Astrocyte (in vitro differentiated cells and primary cell): Measurements from ENCODE around the gene WNT3. TPM values are rescaled to one million over a fixed set of nuclear protein-coding genes. Genes with fewer than 3 reads are reported as not detected.
A peak's percentile ranks its signal among the peaks of the same experiment; 100 is the strongest.

Experiments
- DNase-seq: peaks from one replicate; pipeline ENCODE4 v3.0.0-alpha.2; 2010; ENCODE audit warnings: low read depth
- FAIRE-seq: peaks from 2 replicates; lab custom pipeline; 2011; peaks lifted over from hg19 to GRCh38; lab: Jason Lieb, UNC
- H2AFZ ChIP-seq: 2 replicates; pipeline ENCODE4 v1.6.0; 2012; ENCODE audit warnings: low read depth, low read length, inconsistent platforms
- H3K27ac ChIP-seq: 2 replicates; pipeline ENCODE4 v1.5.1; 2011; ENCODE audit warnings: low read depth, low read length, inconsistent platforms
- H3K27me3 ChIP-seq: 2 replicates; pipeline ENCODE4 v1.6.0; 2011; ENCODE audit warnings: low read length, inconsistent platforms; ENCODE audit not compliant: insufficient read depth
- H3K36me3 ChIP-seq: 2 replicates; pipeline ENCODE4 v1.5.1; 2011; ENCODE audit warnings: low read length, inconsistent platforms; ENCODE audit not compliant: insufficient read depth
- H3K4me1 ChIP-seq: 2 replicates; pipeline ENCODE4 v1.5.1; 2011; ENCODE audit warnings: low read length, inconsistent platforms; ENCODE audit not compliant: insufficient read depth
- H3K4me2 ChIP-seq: 2 replicates; pipeline ENCODE4 v1.6.0; 2012; ENCODE audit warnings: low read length, inconsistent platforms
- H3K4me3 ChIP-seq: 2 replicates; pipeline ENCODE4 v1.5.1; 2011; ENCODE audit warnings: low read depth, mild to moderate bottlenecking, low read length, inconsistent platforms; ENCODE audit not compliant: insufficient read depth
- H3K79me2 ChIP-seq: 2 replicates; pipeline ENCODE4 v1.6.0; 2012; ENCODE audit warnings: mild to moderate bottlenecking, low read length, inconsistent platforms; ENCODE audit not compliant: insufficient read depth
- H3K9ac ChIP-seq: 2 replicates; pipeline ENCODE4 v1.6.0; 2012; ENCODE audit warnings: mild to moderate bottlenecking, low read length, inconsistent platforms
- H3K9me3 ChIP-seq: 2 replicates; pipeline ENCODE4 v1.5.1; 2012; ENCODE audit warnings: low read depth, mild to moderate bottlenecking, low read length, inconsistent platforms; ENCODE audit not compliant: insufficient read depth
- H4K20me1 ChIP-seq: 2 replicates; pipeline ENCODE4 v1.6.0; 2012; ENCODE audit warnings: low read length, inconsistent platforms; ENCODE audit not compliant: insufficient read depth
- H3K27ac Mint-ChIP-seq: one replicate; pipeline ENCODE4 v1.8.0; 2021; ENCODE audit warnings: mild to moderate bottlenecking, mixed read lengths; ENCODE audit not compliant: unreplicated experiment
- H3K27me3 Mint-ChIP-seq: one replicate; pipeline ENCODE4 v1.8.0; 2021; ENCODE audit warnings: low read depth, mixed read lengths; ENCODE audit not compliant: unreplicated experiment
- H3K36me3 Mint-ChIP-seq: one replicate; pipeline ENCODE4 v1.8.0; 2021; ENCODE audit warnings: low read depth, mixed read lengths; ENCODE audit not compliant: unreplicated experiment
- H3K4me1 Mint-ChIP-seq: one replicate; pipeline ENCODE4 v1.8.0; 2021; ENCODE audit warnings: low read depth, mixed read lengths; ENCODE audit not compliant: unreplicated experiment
- H3K4me3 Mint-ChIP-seq: one replicate; pipeline ENCODE4 v1.8.0; 2021; ENCODE audit warnings: mild to moderate bottlenecking, moderate library complexity, mixed read lengths; ENCODE audit not compliant: unreplicated experiment
- H3K9me3 Mint-ChIP-seq: one replicate; pipeline ENCODE4 v1.8.0; 2021; ENCODE audit warnings: mild to moderate bottlenecking, mixed read lengths; ENCODE audit not compliant: unreplicated experiment
- EZH2 ChIP-seq: IDR thresholded peaks from 2 replicates; pipeline ENCODE4 v1.6.1; 2012; ENCODE audit warnings: mild to moderate bottlenecking, low read length, inconsistent platforms; ENCODE audit not compliant: insufficient read depth
- total RNA-seq: library from RNA; stranded (reverse); gene quantifications from 2 replicates; pipeline ENCODE4 v1.2.1, GENCODE V29; 2021
- TF ChIP-seq, protein P1 (sequence below): IDR thresholded peaks from 2 replicates; pipeline ENCODE4 v1.5.1; 2011; ENCODE audit warnings: low read depth, mild to moderate bottlenecking, inconsistent platforms, low read length, moderate library complexity; ENCODE audit not compliant: insufficient read depth

The WNT3 gene
- total RNA-seq, 1 donor from 2014 or later = 2.4 TPM

GRCh38 chr17:46811978-46812583 is 6.4 kb downstream of the WNT3 start:
- H3K4me2 ChIP-seq = peak overlapping the region; percentile 33
- peaks cover 1% of the 10 kb centered on the region for H3K9me3 Mint-ChIP-seq

DNA sequence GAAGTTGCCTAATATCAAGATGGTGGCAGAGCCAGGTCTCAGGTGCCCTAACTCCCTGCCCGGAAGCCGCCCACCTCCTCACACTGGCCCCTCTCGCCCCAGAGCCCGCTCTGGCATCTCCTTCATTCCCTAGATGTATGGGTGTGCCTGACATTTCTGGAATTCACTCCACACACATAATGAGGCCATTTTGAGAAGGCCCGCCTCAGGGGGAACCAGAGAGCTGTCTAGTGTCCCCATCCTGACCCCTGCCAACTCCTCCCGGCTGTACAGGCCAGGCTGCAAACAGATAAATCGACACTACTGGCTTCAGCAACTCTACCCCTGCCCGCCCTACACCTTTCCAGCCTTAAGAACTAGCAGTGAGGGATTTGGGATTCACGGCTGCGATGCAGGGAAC is 7.7 kb downstream of the WNT3 start:
- FAIRE-seq = no peak

More at GRCh38 chr17:46811978-46812583, 6.4 kb downstream of the WNT3 start:
- H3K27me3 Mint-ChIP-seq = peaks cover 38% of the 10 kb centered on the region
- H3K27me3 ChIP-seq = peaks cover 14% of the 10 kb centered on the region
- no peaks in the 10 kb centered on the region for H3K79me2 ChIP-seq
- H3K9me3 ChIP-seq = no peaks in the 10 kb centered on the region
- no peak overlapping the region for H3K4me3 Mint-ChIP-seq
- H2AFZ ChIP-seq = no peak overlapping the region
- TF ChIP-seq EZH2 = no peak
- TF ChIP-seq, protein P1, sequence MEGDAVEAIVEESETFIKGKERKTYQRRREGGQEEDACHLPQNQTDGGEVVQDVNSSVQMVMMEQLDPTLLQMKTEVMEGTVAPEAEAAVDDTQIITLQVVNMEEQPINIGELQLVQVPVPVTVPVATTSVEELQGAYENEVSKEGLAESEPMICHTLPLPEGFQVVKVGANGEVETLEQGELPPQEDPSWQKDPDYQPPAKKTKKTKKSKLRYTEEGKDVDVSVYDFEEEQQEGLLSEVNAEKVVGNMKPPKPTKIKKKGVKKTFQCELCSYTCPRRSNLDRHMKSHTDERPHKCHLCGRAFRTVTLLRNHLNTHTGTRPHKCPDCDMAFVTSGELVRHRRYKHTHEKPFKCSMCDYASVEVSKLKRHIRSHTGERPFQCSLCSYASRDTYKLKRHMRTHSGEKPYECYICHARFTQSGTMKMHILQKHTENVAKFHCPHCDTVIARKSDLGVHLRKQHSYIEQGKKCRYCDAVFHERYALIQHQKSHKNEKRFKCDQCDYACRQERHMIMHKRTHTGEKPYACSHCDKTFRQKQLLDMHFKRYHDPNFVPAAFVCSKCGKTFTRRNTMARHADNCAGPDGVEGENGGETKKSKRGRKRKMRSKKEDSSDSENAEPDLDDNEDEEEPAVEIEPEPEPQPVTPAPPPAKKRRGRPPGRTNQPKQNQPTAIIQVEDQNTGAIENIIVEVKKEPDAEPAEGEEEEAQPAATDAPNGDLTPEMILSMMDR = no peak
- H3K4me3 ChIP-seq = no peak overlapping the region
- no peak overlapping the region for H3K9ac ChIP-seq
- peak overlapping the region; percentile 41 for H3K27ac Mint-ChIP-seq
- DNase-seq (peak; percentile 78), FAIRE-seq (no peak)
- no peaks in the 10 kb centered on the region for H3K36me3 ChIP-seq
- peaks cover 9% of the 10 kb centered on the region for H3K4me1 Mint-ChIP-seq
- no peaks in the 10 kb centered on the region for H4K20me1 ChIP-seq
- H3K36me3 Mint-ChIP-seq = no peaks in the 10 kb centered on the region
- H3K4me1 ChIP-seq = no peaks in the 10 kb centered on the region
- no peak overlapping the region for H3K27ac ChIP-seq

GRCh38 chr17:46809110-46809571 is 9.4 kb downstream of the WNT3 start:
- Mint-ChIP-seq H3K4me3 (no peak overlapping the region), H3K27me3 (peaks cover 30% of the 10 kb centered on the region), H3K36me3 (no peaks in the 10 kb centered on the region), H3K9me3 (peaks cover 3% of the 10 kb centered on the region), H3K4me1 (peaks cover 6% of the 10 kb centered on the region), H3K27ac (no peak overlapping the region)
- TF ChIP-seq, protein P1 = no peak
- TF ChIP-seq EZH2 = no peak
- Histone ChIP-seq H3K27ac (no peak overlapping the region), H4K20me1 (no peaks in the 10 kb centered on the region), H2AFZ (no peak overlapping the region), H3K9me3 (no peaks in the 10 kb centered on the region), H3K9ac (no peak overlapping the region), H3K4me1 (no peaks in the 10 kb centered on the region), H3K36me3 (no peaks in the 10 kb centered on the region), H3K4me2 (no peak overlapping the region), H3K27me3 (peaks cover 2% of the 10 kb centered on the region), H3K79me2 (no peaks in the 10 kb centered on the region), H3K4me3 (no peak overlapping the region)
- FAIRE-seq (no peak), DNase-seq (no peak)

More for the DNA sequence above, 7.7 kb downstream of the WNT3 start:
- H3K79me2 ChIP-seq = no peaks in the 10 kb centered on the region
- Mint-ChIP-seq H3K4me3 (no peak overlapping the region), H3K9me3 (no peaks in the 10 kb centered on the region), H3K36me3 (no peaks in the 10 kb centered on the region), H3K4me1 (peaks cover 7% of the 10 kb centered on the region), H3K27ac (no peak overlapping the region), H3K27me3 (peaks cover 34% of the 10 kb centered on the region)
- no peak overlapping the region for H2AFZ ChIP-seq
- no peaks in the 10 kb centered on the region for H4K20me1 ChIP-seq
- no peaks in the 10 kb centered on the region for H3K36me3 ChIP-seq
- H3K4me1 ChIP-seq = no peaks in the 10 kb centered on the region
- DNase-seq = no peak
- TF ChIP-seq EZH2 = no peak
- H3K27me3 ChIP-seq = peaks cover 2% of the 10 kb centered on the region
- H3K9me3 ChIP-seq = no peaks in the 10 kb centered on the region
- no peak overlapping the region for H3K27ac ChIP-seq
- H3K9ac ChIP-seq = no peak overlapping the region
- H3K4me2 ChIP-seq = no peak overlapping the region
- no peak overlapping the region for H3K4me3 ChIP-seq
